ENCODE measurements around the gene HYAL3.

GRCh38 chr3:50323092-50323600 lies 23.9 kb upstream of the HYAL3 start:
- TF ChIP-seq CTCF (IDR thresholded peaks at IDR 0.05; ENCODE audit: borderline replicate concordance, extremely low read depth, low read length, poor library complexity, severe bottlenecking) = no peak
- TF ChIP-seq EZH2 (IDR thresholded peaks at IDR 0.05; ENCODE audit: borderline replicate concordance, low read depth, low read length, severe bottlenecking) = no peak

Measured in DND-41 (cell line).